ENCODE data around the gene DST. TPM values are rescaled to one million over a fixed set of nuclear protein-coding genes. Genes with fewer than 3 reads are reported as not detected.

DST gene
- total RNA-seq, 2 experiments from 2014 or later, result 1.3 to 1.7 TPM

DNA sequence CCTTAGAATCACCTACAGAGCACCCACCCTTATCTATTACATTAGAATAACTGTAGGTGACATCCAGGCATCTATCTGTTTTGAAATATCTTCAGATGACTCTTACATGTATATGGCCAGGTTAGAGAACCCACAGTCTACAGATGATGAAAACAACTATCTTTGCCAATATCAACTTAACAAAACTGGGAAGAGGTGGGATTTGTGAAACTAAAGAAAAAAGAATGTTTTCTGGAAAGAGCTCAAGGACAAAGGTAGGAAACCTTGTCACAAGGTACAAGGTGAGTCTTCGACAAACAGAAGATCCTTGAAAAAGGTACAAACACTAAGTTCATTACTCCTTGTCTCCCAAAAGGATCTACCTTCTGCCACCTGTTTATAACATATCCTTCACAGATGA lies 47.0 kb upstream of the DST start:
- Mint-ChIP-seq H3K9me3 (no peaks in the 10 kb centered on the region), H3K4me1 (ENCODE audit: low read depth) (no peaks in the 10 kb centered on the region), H3K4me3 (no peak overlapping the region), H3K27ac (no peak overlapping the region), H3K36me3 (ENCODE audit: low read depth) (no peaks in the 10 kb centered on the region), H3K27me3 (no peaks in the 10 kb centered on the region)
- TF ChIP-seq, protein P1, sequence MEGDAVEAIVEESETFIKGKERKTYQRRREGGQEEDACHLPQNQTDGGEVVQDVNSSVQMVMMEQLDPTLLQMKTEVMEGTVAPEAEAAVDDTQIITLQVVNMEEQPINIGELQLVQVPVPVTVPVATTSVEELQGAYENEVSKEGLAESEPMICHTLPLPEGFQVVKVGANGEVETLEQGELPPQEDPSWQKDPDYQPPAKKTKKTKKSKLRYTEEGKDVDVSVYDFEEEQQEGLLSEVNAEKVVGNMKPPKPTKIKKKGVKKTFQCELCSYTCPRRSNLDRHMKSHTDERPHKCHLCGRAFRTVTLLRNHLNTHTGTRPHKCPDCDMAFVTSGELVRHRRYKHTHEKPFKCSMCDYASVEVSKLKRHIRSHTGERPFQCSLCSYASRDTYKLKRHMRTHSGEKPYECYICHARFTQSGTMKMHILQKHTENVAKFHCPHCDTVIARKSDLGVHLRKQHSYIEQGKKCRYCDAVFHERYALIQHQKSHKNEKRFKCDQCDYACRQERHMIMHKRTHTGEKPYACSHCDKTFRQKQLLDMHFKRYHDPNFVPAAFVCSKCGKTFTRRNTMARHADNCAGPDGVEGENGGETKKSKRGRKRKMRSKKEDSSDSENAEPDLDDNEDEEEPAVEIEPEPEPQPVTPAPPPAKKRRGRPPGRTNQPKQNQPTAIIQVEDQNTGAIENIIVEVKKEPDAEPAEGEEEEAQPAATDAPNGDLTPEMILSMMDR (IDR thresholded peaks at IDR 0.05), result no peak
- DNase-seq, result no peak
- POLR2A ChIA-PET, result interaction anchor here (1.2 kb wide), 1 partner anchor 12 kb away, joined by 3 read pairs; no protein-coding TSS in a partner anchor
- CTCF ChIA-PET, result interaction anchor here (1.4 kb wide), 1 partner anchor 9 kb away, joined by 3 read pairs; no protein-coding TSS in a partner anchor
- no peak for ATAC-seq
- intact Hi-C loops (cut with micrococcal nuclease), result no loop called here

DNA sequence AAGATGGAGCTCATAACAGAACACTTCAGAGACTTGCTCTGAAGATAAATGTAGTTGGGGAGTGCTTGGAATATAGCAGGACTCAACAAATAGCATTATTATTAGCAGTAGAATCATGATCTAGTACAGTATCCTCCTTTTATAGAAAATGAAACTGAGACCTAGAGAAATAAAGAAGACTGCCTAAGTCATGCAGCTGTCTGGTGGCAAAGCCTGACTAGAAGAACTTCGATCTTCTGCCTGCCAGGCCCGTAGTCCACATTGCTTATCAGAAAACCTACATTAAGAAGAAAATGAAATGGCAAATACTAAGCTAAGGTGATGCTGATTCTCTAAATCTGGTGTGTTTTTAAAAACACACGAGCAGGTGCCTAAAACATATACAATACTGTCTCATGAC lies 46.4 kb upstream of the DST start:
- Mint-ChIP-seq H3K36me3 (ENCODE audit: low read depth) (no peaks in the 10 kb centered on the region), H3K4me3 (no peak overlapping the region), H3K4me1 (ENCODE audit: low read depth) (no peaks in the 10 kb centered on the region), H3K27ac (no peak overlapping the region), H3K27me3 (no peaks in the 10 kb centered on the region), H3K9me3 (no peaks in the 10 kb centered on the region)
- ATAC-seq (no peak), DNase-seq (no peak)
- ChIA-PET CTCF (interaction anchor here (1.4 kb wide), 1 partner anchor 9 kb away, joined by 3 read pairs; no protein-coding TSS in a partner anchor), POLR2A (no interaction called here)
- TF ChIP-seq, protein P1 (IDR thresholded peaks at IDR 0.05), result no peak
- intact Hi-C loops (cut with micrococcal nuclease), result no loop called here

DNA sequence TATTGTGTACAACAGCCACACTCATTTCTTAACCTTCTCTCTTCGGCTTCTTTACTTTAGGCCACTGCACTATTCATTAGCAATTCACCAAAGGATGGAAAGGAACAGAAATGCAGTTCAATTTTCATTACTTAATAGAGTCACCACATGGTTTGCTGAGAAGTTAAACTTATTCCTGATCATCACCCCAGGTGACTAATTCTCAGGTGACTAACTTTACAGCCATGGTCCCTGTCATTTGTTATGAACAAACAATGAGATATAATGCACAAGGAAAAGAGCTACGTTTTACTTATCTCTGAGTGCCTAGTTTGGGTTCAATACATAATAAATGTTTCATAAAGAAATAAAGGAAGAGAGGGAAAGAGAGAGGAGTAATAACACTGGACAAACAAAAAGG lies 45.8 kb upstream of the DST start:
- Mint-ChIP-seq H3K4me1 (ENCODE audit: low read depth) (no peaks in the 10 kb centered on the region), H3K27ac (no peak overlapping the region), H3K36me3 (ENCODE audit: low read depth) (no peaks in the 10 kb centered on the region), H3K4me3 (no peak overlapping the region), H3K9me3 (no peaks in the 10 kb centered on the region), H3K27me3 (no peaks in the 10 kb centered on the region)
- POLR2A ChIA-PET, result no interaction called here
- intact Hi-C loops (cut with micrococcal nuclease), result no loop called here
- TF ChIP-seq, protein P1 (IDR thresholded peaks at IDR 0.05), result no peak
- CTCF ChIA-PET, result interaction anchor here (1.4 kb wide), 1 partner anchor 10 kb away, joined by 3 read pairs; no protein-coding TSS in a partner anchor
- ATAC-seq (no peak), DNase-seq (no peak)

DNA sequence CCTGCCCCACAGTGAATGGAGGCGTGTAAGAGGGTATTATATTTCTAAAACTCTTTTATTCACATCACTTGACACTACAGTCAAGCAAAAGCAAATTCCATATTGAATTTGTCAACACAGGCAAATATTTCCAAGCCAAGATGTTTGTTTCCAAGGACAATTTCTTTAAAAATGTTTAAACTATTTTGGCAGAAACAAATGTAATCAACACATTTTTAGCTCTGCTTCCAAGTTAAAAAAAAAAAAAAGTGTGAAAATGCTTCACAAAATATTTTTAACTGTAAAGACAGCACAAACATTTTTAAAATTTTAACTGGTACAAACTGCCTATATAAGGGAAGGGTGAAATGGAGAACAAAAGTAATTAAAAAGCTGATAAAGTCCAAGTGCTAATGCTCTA lies 44.9 kb upstream of the DST start:
- POLR2A ChIA-PET, result no interaction called here
- Mint-ChIP-seq H3K9me3 (no peaks in the 10 kb centered on the region), H3K4me1 (ENCODE audit: low read depth) (no peaks in the 10 kb centered on the region), H3K36me3 (ENCODE audit: low read depth) (no peaks in the 10 kb centered on the region), H3K27me3 (no peaks in the 10 kb centered on the region), H3K4me3 (no peak overlapping the region), H3K27ac (no peak overlapping the region)
- DNase-seq, result no peak
- CTCF ChIA-PET, result no interaction called here
- ATAC-seq, result no peak
- TF ChIP-seq, protein P1 (IDR thresholded peaks at IDR 0.05), result no peak
- intact Hi-C loops (cut with micrococcal nuclease), result no loop called here

DNA sequence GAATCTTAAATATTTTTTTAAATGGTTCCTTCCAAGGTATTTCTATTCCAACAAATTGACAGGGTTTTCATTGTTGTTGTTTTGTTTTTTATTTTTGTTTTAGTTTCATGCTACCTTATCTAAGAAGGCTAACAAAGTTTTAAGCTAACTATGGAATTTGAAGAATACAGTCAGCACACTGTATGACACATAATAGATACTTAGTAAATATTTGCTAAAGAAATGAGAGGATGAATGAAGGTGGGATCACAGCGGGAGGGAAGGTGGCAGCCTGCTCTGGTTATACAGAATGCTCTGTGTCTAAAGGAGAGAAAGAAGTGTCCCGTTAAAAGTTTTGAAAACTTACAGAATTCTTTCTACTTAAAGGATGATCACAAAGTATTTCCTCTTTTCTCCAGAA lies 43.7 kb upstream of the DST start:
- ChIA-PET CTCF (no interaction called here), POLR2A (no interaction called here)
- DNase-seq, result no peak
- intact Hi-C loops (cut with micrococcal nuclease), result no loop called here
- Mint-ChIP-seq H3K27me3 (no peaks in the 10 kb centered on the region), H3K27ac (no peak overlapping the region), H3K36me3 (ENCODE audit: low read depth) (no peaks in the 10 kb centered on the region), H3K4me1 (ENCODE audit: low read depth) (no peaks in the 10 kb centered on the region), H3K4me3 (no peak overlapping the region), H3K9me3 (no peaks in the 10 kb centered on the region)
- ATAC-seq, result no peak
- TF ChIP-seq, protein P1 (IDR thresholded peaks at IDR 0.05), result no peak
